Measurements from ENCODE around the gene NTN1. TPM values are rescaled to one million over a fixed set of nuclear protein-coding genes. Genes with fewer than 3 reads are reported as not detected.
"Not testable (repeated sequence)": the region's sequence is repeated elsewhere in the genome, so short reads cannot be mapped to it uniquely, and the experiment has no call there.

Gene NTN1
- total RNA-seq, 5 donors from 2014 or later (not counting 1 experiment from before 2014, with no cell fraction given): 0.07 to 0.15 (median 0.12) TPM; not detected in 1

DNA sequence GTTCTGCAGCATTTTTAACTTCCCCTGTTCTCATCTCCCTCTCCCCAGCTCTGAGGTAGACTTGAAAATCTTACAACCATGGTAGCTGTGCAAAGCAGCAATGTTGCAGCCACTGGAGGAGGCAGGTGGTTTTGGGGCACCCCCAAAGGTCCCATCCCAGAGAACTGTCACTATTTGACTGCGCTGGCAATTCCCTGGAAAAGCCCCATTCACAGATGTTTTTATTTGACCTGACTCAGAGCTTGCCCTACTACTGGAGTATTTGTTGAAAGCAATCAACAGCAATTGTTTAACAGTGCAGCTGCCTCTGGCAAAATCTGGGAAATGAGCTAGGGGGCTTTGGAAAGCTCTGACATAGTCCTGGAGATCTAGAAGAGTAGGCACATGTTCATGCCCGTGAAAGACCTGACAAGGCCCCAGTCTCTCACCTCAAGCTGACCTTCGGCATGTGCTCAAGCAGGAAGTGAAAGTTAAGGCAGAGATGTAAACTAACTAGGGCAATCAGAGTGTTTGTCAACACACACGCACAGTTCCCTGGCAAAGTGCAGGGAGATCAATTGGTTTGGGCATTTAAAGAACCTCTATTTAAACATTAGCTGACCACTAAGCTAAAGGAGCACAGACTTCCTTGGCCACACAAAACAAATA, 36.1 kb upstream of the NTN1 start:
- Histone ChIP-seq H3K27ac (ENCODE audit: low read length) (no peak overlapping the region), H3K27me3 (replicated peaks in 1 of 2; ENCODE audit: control insufficient read depth in 2 of 2, extremely low read depth in 1 of 2, insufficient read depth in 2 of 2, low read length in 1 of 2) (no peaks in the 10 kb centered on the region), H3K4me1 (ENCODE audit: control insufficient read depth in 1 of 2, extremely low read depth in 1 of 2, insufficient read depth in 2 of 2, low read length in 2 of 2) (peaks cover 0 to 11% of the 10 kb centered on the region in 2 experiments), H3K36me3 (ENCODE audit: control insufficient read depth in 2 of 2, extremely low read depth in 1 of 2, insufficient read depth in 1 of 2, low read length in 1 of 2) (no peaks in the 10 kb centered on the region), H3K4me3 (ENCODE audit: control insufficient read depth in 1 of 2, extremely low read depth in 1 of 2, low read length in 1 of 2) (no peak overlapping the region), H3K9me3 (no peaks in the 10 kb centered on the region)
- ChIA-PET POLR2A (no interaction called here), CTCF (interaction anchor here in 1 of 2 donors (1.3 kb wide), 1 partner anchor 13 kb away, joined by 6 read pairs; no protein-coding TSS in a partner anchor)
- H3K36me3 Mint-ChIP-seq: peaks cover 6% of the 10 kb centered on the region
- peaks cover 0 to 3% of the 10 kb centered on the region in 2 donors for H3K27me3 Mint-ChIP-seq
- no peak for DNase-seq
- WGBS (ENCODE audit: insufficient coverage): 51% methylated on average over 4 of the region's 4 CpGs
- peaks cover 12 to 14% (median 13%) of the 10 kb centered on the region in 3 donors for H3K4me1 Mint-ChIP-seq
- H3K4me3 Mint-ChIP-seq: no peak overlapping the region
- peak overlapping the region; percentile 18 to 72 for H3K27ac Mint-ChIP-seq
- peak in 1 of 4 experiments; percentile 32 for ATAC-seq (replicated peaks in 1 of 4)
- peaks cover 0 to 3% (median 3%) of the 10 kb centered on the region in 3 donors for H3K9me3 Mint-ChIP-seq

DNA sequence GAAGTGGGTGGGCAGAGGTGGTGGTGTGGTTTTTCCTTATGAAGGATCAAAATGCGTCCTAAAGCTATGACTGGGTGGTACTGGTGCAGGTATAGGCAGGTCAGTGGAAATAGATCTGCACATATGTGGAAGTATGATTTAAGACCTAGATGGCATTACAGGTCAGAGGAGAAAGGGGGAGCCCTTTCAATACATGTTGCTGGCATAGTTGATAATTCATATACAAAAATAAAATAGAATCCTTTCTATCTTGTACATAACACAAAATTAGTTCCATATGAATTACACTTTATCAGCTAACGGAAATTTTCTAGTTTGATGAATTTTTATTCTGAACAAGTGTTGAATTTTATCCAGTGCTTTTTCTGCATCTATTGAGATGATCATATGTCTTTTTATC, 35.0 kb upstream of the NTN1 start:
- POLR2A ChIA-PET: no interaction called here
- no CpG with 5 or more reads among the region's 2 CpGs for WGBS (ENCODE audit: insufficient coverage)
- Mint-ChIP-seq H3K27me3 (peaks cover 0 to 3% of the 10 kb centered on the region in 2 donors), H3K36me3 (peaks cover 6% of the 10 kb centered on the region), H3K4me3 (no peak overlapping the region), H3K9me3 (peaks cover 0 to 3% (median 3%) of the 10 kb centered on the region in 3 donors), H3K27ac (no peak overlapping the region), H3K4me1 (peaks cover 13 to 16% (median 15%) of the 10 kb centered on the region in 3 donors)
- Histone ChIP-seq H3K4me1 (ENCODE audit: control insufficient read depth in 1 of 2, extremely low read depth in 1 of 2, insufficient read depth in 2 of 2, low read length in 2 of 2) (peaks cover 0 to 11% of the 10 kb centered on the region in 2 experiments), H3K27me3 (replicated peaks in 1 of 2; ENCODE audit: control insufficient read depth in 2 of 2, extremely low read depth in 1 of 2, insufficient read depth in 2 of 2, low read length in 1 of 2) (no peaks in the 10 kb centered on the region), H3K9me3 (no peaks in the 10 kb centered on the region), H3K27ac (ENCODE audit: low read length) (no peak overlapping the region), H3K4me3 (ENCODE audit: control insufficient read depth in 1 of 2, extremely low read depth in 1 of 2, low read length in 1 of 2) (no peak overlapping the region), H3K36me3 (ENCODE audit: control insufficient read depth in 2 of 2, extremely low read depth in 1 of 2, insufficient read depth in 1 of 2, low read length in 1 of 2) (no peaks in the 10 kb centered on the region)
- DNase-seq (no peak), ATAC-seq (replicated peaks in 1 of 4) (no peak)
- CTCF ChIA-PET: no interaction called here

- H3K27me3 Mint-ChIP-seq; H3K9me3 ChIP-seq; DNase-seq; H3K36me3 ChIP-seq (ENCODE audit: control insufficient read depth in 2 of 2, extremely low read depth in 1 of 2, insufficient read depth in 1 of 2, low read length in 1 of 2); POLR2A ChIA-PET; H3K27ac Mint-ChIP-seq; H3K36me3 Mint-ChIP-seq; CTCF ChIA-PET; H3K4me3 Mint-ChIP-seq; H3K4me3 ChIP-seq (ENCODE audit: control insufficient read depth in 1 of 2, extremely low read depth in 1 of 2, low read length in 1 of 2); ATAC-seq (replicated peaks in 1 of 4); H3K27ac ChIP-seq (ENCODE audit: low read length); H3K27me3 ChIP-seq (replicated peaks in 1 of 2; ENCODE audit: control insufficient read depth in 2 of 2, extremely low read depth in 1 of 2, insufficient read depth in 2 of 2, low read length in 1 of 2); H3K9me3 Mint-ChIP-seq: not testable (repeated sequence)
- H3K4me1 ChIP-seq (ENCODE audit: control insufficient read depth in 1 of 2, extremely low read depth in 1 of 2, insufficient read depth in 2 of 2, low read length in 2 of 2): peaks cover 0 to 17% of the 10 kb centered on the region in 2 experiments
- WGBS (ENCODE audit: insufficient coverage): no CpG with 5 or more reads among the region's 2 CpGs
- peaks cover 16 to 21% (median 19%) of the 10 kb centered on the region in 3 donors for H3K4me1 Mint-ChIP-seq
These were observed 32.9 kb upstream of the NTN1 start for GRCh38 chr17:8988263-8988935.

- WGBS (ENCODE audit: insufficient coverage): 61% methylated on average over 4 of the region's 10 CpGs
- ChIA-PET CTCF (no interaction called here), POLR2A (no interaction called here)
- peaks cover 0 to 5% of the 10 kb centered on the region in 2 experiments for H3K27me3 ChIP-seq (replicated peaks in 1 of 2; ENCODE audit: control insufficient read depth in 2 of 2, extremely low read depth in 1 of 2, insufficient read depth in 2 of 2, low read length in 1 of 2)
- no peak overlapping the region for H3K27ac ChIP-seq (ENCODE audit: low read length)
- H3K9me3 Mint-ChIP-seq: peaks cover 0 to 3% (median 0%) of the 10 kb centered on the region in 3 donors
- H3K4me3 Mint-ChIP-seq: no peak overlapping the region
- peaks cover 0 to 3% of the 10 kb centered on the region in 2 donors for H3K27me3 Mint-ChIP-seq
- H3K36me3 Mint-ChIP-seq: peaks cover 6% of the 10 kb centered on the region
- peak overlapping the region in 1 of 2 donors; percentile 32 for H3K27ac Mint-ChIP-seq
- peaks cover 4 to 12% (median 10%) of the 10 kb centered on the region in 3 donors for H3K4me1 Mint-ChIP-seq
- DNase-seq (peak; percentile 25 to 80 (median 56)), ATAC-seq (replicated peaks in 1 of 4) (peak in 3 of 4 experiments; percentile 54 to 80 (median 63))
- no peaks in the 10 kb centered on the region for H3K36me3 ChIP-seq (ENCODE audit: control insufficient read depth in 2 of 2, extremely low read depth in 1 of 2, insufficient read depth in 1 of 2, low read length in 1 of 2)
- H3K4me1 ChIP-seq (ENCODE audit: control insufficient read depth in 1 of 2, extremely low read depth in 1 of 2, insufficient read depth in 2 of 2, low read length in 2 of 2): peaks cover 0 to 6% of the 10 kb centered on the region in 2 experiments
- H3K4me3 ChIP-seq (ENCODE audit: control insufficient read depth in 1 of 2, extremely low read depth in 1 of 2, low read length in 1 of 2): no peak overlapping the region
- no peaks in the 10 kb centered on the region for H3K9me3 ChIP-seq
These were observed 29.6 kb upstream of the NTN1 start for GRCh38 chr17:8991514-8992285.

DNA sequence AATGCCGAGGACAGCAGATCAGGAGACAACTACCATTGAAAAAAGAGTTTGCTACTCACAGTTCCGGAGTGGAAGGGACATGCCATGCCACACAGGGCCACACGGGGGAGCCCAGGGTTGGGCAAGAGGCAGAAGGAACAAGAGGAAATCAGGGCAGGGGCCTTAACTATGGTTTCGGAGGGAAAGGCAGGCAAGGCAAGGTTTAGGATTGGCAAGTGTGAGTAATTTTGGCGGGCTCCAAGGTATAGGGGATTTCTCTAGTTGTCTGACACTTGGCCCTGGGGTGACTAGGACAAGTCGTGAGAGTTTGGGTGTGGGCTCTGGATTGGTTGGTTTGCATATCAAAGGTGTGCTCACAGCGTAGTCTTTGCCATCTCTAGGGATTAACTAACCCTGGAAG, 27.0 kb upstream of the NTN1 start:
- no peaks in the 10 kb centered on the region for H3K36me3 ChIP-seq (ENCODE audit: control insufficient read depth in 2 of 2, extremely low read depth in 1 of 2, insufficient read depth in 1 of 2, low read length in 1 of 2)
- peaks cover 4 to 15% (median 13%) of the 10 kb centered on the region in 3 donors for H3K4me1 Mint-ChIP-seq
- CTCF ChIA-PET: interaction anchor here in 1 of 2 donors (1.0 kb wide), 1 partner anchor 555 kb away, joined by 4 read pairs; no protein-coding TSS in a partner anchor
- H3K9me3 ChIP-seq: no peaks in the 10 kb centered on the region
- H3K27me3 Mint-ChIP-seq: peaks cover 0 to 12% of the 10 kb centered on the region in 2 donors
- H3K36me3 Mint-ChIP-seq: no peaks in the 10 kb centered on the region
- ATAC-seq (replicated peaks in 1 of 4): peak in 2 of 4 experiments; percentile 42 to 65
- H3K4me1 ChIP-seq (ENCODE audit: control insufficient read depth in 1 of 2, extremely low read depth in 1 of 2, insufficient read depth in 2 of 2, low read length in 2 of 2): peaks cover 0 to 11% of the 10 kb centered on the region in 2 experiments
- no peak overlapping the region for H3K4me3 Mint-ChIP-seq
- WGBS (ENCODE audit: insufficient coverage): 42% methylated on average over 3 of the region's 7 CpGs
- H3K27ac ChIP-seq (ENCODE audit: low read length): no peak overlapping the region
- no peak overlapping the region for H3K4me3 ChIP-seq (ENCODE audit: control insufficient read depth in 1 of 2, extremely low read depth in 1 of 2, low read length in 1 of 2)
- no peaks in the 10 kb centered on the region for H3K9me3 Mint-ChIP-seq
- peaks cover 0 to 5% of the 10 kb centered on the region in 2 experiments for H3K27me3 ChIP-seq (replicated peaks in 1 of 2; ENCODE audit: control insufficient read depth in 2 of 2, extremely low read depth in 1 of 2, insufficient read depth in 2 of 2, low read length in 1 of 2)
- H3K27ac Mint-ChIP-seq: no peak overlapping the region
- DNase-seq: peak in 26 of 35 experiments; percentile 7 to 67 (median 52)
- POLR2A ChIA-PET: no interaction called here

DNA sequence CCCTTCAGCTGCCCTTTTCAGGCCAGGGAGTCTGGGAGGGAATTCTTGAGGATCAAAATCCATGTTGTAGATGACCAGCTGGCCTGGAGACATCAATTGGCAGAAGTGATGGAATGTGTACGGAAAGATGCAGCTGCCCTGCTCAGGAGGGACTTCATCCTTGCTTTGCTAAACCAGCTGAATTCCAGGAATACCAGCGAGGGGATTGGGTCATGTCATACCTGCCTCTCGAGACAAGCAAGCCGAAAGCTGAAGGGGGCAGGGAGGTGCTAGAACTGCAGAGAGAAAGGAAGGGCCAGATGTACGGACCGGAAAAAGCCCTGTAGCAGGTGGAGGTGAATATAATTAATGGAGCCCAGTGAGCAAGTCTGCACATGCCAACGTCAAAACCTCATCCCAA, 25.6 kb upstream of the NTN1 start:
- H3K4me1 Mint-ChIP-seq: peaks cover 4 to 13% (median 13%) of the 10 kb centered on the region in 3 donors
- Histone ChIP-seq H3K4me1 (ENCODE audit: control insufficient read depth in 1 of 2, extremely low read depth in 1 of 2, insufficient read depth in 2 of 2, low read length in 2 of 2) (peaks cover 0 to 11% of the 10 kb centered on the region in 2 experiments), H3K4me3 (ENCODE audit: control insufficient read depth in 1 of 2, extremely low read depth in 1 of 2, low read length in 1 of 2) (no peak overlapping the region), H3K27me3 (replicated peaks in 1 of 2; ENCODE audit: control insufficient read depth in 2 of 2, extremely low read depth in 1 of 2, insufficient read depth in 2 of 2, low read length in 1 of 2) (peaks cover 0 to 12% of the 10 kb centered on the region in 2 experiments), H3K36me3 (ENCODE audit: control insufficient read depth in 2 of 2, extremely low read depth in 1 of 2, insufficient read depth in 1 of 2, low read length in 1 of 2) (no peaks in the 10 kb centered on the region), H3K9me3 (no peaks in the 10 kb centered on the region), H3K27ac (ENCODE audit: low read length) (no peak overlapping the region)
- H3K27ac Mint-ChIP-seq: no peak overlapping the region
- H3K27me3 Mint-ChIP-seq: peaks cover 5 to 22% of the 10 kb centered on the region in 2 donors
- ATAC-seq (replicated peaks in 1 of 4) (no peak), DNase-seq (no peak)
- no peaks in the 10 kb centered on the region for H3K9me3 Mint-ChIP-seq
- ChIA-PET POLR2A (interaction anchor here in 1 of 2 donors (0.7 kb wide), 1 partner anchor 42 kb away, joined by 3 read pairs; no protein-coding TSS in a partner anchor), CTCF (no interaction called here)
- H3K4me3 Mint-ChIP-seq: no peak overlapping the region
- no peaks in the 10 kb centered on the region for H3K36me3 Mint-ChIP-seq
- WGBS (ENCODE audit: insufficient coverage): 96% methylated on average over 4 of the region's 7 CpGs

Data from T-cell (primary cell).